Mesendoderm (in vitro differentiated cells): ENCODE data around the gene COL6A2.
A peak's percentile ranks its signal among the peaks of the same experiment; 100 is the strongest.

Experiments
- DNase-seq: peaks from one replicate; pipeline ENCODE4 v3.0.0; 2013
- H2AK5ac ChIP-seq: 2 replicates; pipeline ENCODE4 v1.6.1; 2013; ENCODE audit warnings: low read length, inconsistent platforms
- H2BK120ac ChIP-seq: 2 replicates; pipeline ENCODE4 v1.6.1; 2013; ENCODE audit warnings: low read depth, mild to moderate bottlenecking, low read length, moderate library complexity, mixed read lengths
- H2BK15ac ChIP-seq: replicated peaks from 2 replicates; pipeline ENCODE4 v1.6.1; 2013; ENCODE audit warnings: low read depth, mild to moderate bottlenecking, moderate library complexity
- H2BK5ac ChIP-seq: 2 replicates; pipeline ENCODE4 v1.6.1; 2013; ENCODE audit warnings: low read length, inconsistent platforms
- H3K18ac ChIP-seq: 2 replicates; pipeline ENCODE4 v1.6.1; 2013; ENCODE audit warnings: mild to moderate bottlenecking, low read length, mixed read lengths
- H3K23ac ChIP-seq: one replicate; pipeline ENCODE4 v1.6.1; 2013; ENCODE audit warnings: low read length
- H3K27ac ChIP-seq: 2 replicates; pipeline ENCODE4 v1.5.1; 2013; ENCODE audit warnings: low read depth, mild to moderate bottlenecking, inconsistent platforms, low read length, moderate library complexity
- H3K27me3 ChIP-seq: 2 replicates; pipeline ENCODE4 v1.6.1; 2013; ENCODE audit warnings: low read length, control low read depth, mild to moderate bottlenecking, inconsistent platforms; ENCODE audit not compliant: insufficient read depth, poor library complexity
- H3K36me3 ChIP-seq: 2 replicates; pipeline ENCODE4 v1.6.1; 2013; ENCODE audit warnings: low read length, inconsistent platforms; ENCODE audit not compliant: control insufficient read depth, insufficient read depth
- H3K4ac ChIP-seq: one replicate; pipeline ENCODE4 v1.6.1; 2013; ENCODE audit warnings: low read depth, mild to moderate bottlenecking, low read length, moderate library complexity
- H3K4me1 ChIP-seq: 2 replicates; pipeline ENCODE4 v1.6.1; 2013; ENCODE audit warnings: low read depth, low read length, inconsistent platforms; ENCODE audit not compliant: control insufficient read depth
- H3K4me2 ChIP-seq: 2 replicates; pipeline ENCODE4 v1.6.1; 2013; ENCODE audit warnings: low read length
- H3K4me3 ChIP-seq: 2 replicates; pipeline ENCODE4 v1.5.1; 2013; ENCODE audit warnings: mild to moderate bottlenecking, low read length
- H3K56ac ChIP-seq: one replicate; pipeline ENCODE4 v1.6.1; 2013; ENCODE audit warnings: low read length
- H3K79me1 ChIP-seq: 2 replicates; pipeline ENCODE4 v1.6.1; 2013; ENCODE audit warnings: low read length, inconsistent platforms
- H3K79me2 ChIP-seq: 2 replicates; pipeline ENCODE4 v1.6.1; 2013; ENCODE audit warnings: mild to moderate bottlenecking, low read length; ENCODE audit not compliant: control insufficient read depth, insufficient read depth
- H3K9ac ChIP-seq: 2 replicates; pipeline ENCODE4 v1.6.1; 2013; ENCODE audit warnings: low read length, inconsistent platforms
- H4K5ac ChIP-seq: one replicate; pipeline ENCODE4 v1.6.1; 2013; ENCODE audit warnings: low read length
- H4K8ac ChIP-seq: one replicate; pipeline ENCODE4 v1.6.1; 2013; ENCODE audit warnings: low read depth, mild to moderate bottlenecking, control low read depth, low read length, moderate library complexity
- WGBS: extraction: QIAGEN DNeasy Blood & Tissue Kit; methylation state at CpG from one replicate; pipeline ENCODE4 v1.1.7; 2013; ENCODE audit warnings: low lambda C conversion rate, missing lambda C conversion rate; ENCODE audit not compliant: insufficient coverage; ENCODE audit errors: extremely low coverage; 5-methylcytosine and 5-hydroxymethylcytosine counted together

COL6A2 gene

GRCh38 chr21:46151261-46151988, 53.5 kb downstream of the COL6A2 start:
- Histone ChIP-seq H3K23ac (no peak overlapping the region), H3K4me1 (no peaks in the 10 kb centered on the region), H3K9ac (no peak overlapping the region), H2AK5ac (no peak overlapping the region), H3K27ac (no peak overlapping the region), H4K5ac (no peak overlapping the region), H3K4me2 (no peak overlapping the region), H3K36me3 (no peaks in the 10 kb centered on the region), H4K8ac (no peak overlapping the region), H3K79me2 (no peaks in the 10 kb centered on the region), H3K4me3 (no peak overlapping the region), H3K56ac (no peak overlapping the region), H3K18ac (no peak overlapping the region), H3K4ac (no peak overlapping the region), H3K27me3 (no peaks in the 10 kb centered on the region), H2BK120ac (no peak overlapping the region), H2BK5ac (no peak overlapping the region), H3K79me1 (no peaks in the 10 kb centered on the region), H2BK15ac (no peak overlapping the region)
- DNase-seq, result no peak
- WGBS, result no CpG with 5 or more reads among the region's 47 CpGs

- Histone ChIP-seq H3K4me3 (no peak overlapping the region), H3K79me2 (no peaks in the 10 kb centered on the region)
Measured at GRCh38 chr21:46151989-46152926, 54.3 kb downstream of the COL6A2 start.

GRCh38 chr21:46152927-46153246, 55.0 kb downstream of the COL6A2 start:
- no peaks in the 10 kb centered on the region for H3K36me3 ChIP-seq
- no peaks in the 10 kb centered on the region for H3K4me1 ChIP-seq
- WGBS, result no CpG with 5 or more reads among the region's 18 CpGs
- no peak overlapping the region for H3K18ac ChIP-seq
- no peak overlapping the region for H3K4ac ChIP-seq
- no peak overlapping the region for H3K4me2 ChIP-seq
- DNase-seq, result no peak
- no peak overlapping the region for H2AK5ac ChIP-seq
- H2BK120ac ChIP-seq, result no peak overlapping the region
- no peak overlapping the region for H2BK15ac ChIP-seq
- H4K8ac ChIP-seq, result no peak overlapping the region
- no peak overlapping the region for H4K5ac ChIP-seq
- H3K56ac ChIP-seq, result peak overlapping the region; percentile 66
- no peaks in the 10 kb centered on the region for H3K79me1 ChIP-seq
- no peak overlapping the region for H3K27ac ChIP-seq
- no peak overlapping the region for H3K23ac ChIP-seq
- H3K4me3 ChIP-seq, result no peak overlapping the region
- no peaks in the 10 kb centered on the region for H3K79me2 ChIP-seq
- peak overlapping the region; percentile 17 for H3K9ac ChIP-seq
- no peaks in the 10 kb centered on the region for H3K27me3 ChIP-seq
- no peak overlapping the region for H2BK5ac ChIP-seq

More at GRCh38 chr21:46151989-46152926, 54.3 kb downstream of the COL6A2 start:
- Histone ChIP-seq H2BK5ac (no peak overlapping the region), H3K4me1 (no peaks in the 10 kb centered on the region), H3K27me3 (no peaks in the 10 kb centered on the region), H3K9ac (peak overlapping the region; percentile 17), H4K8ac (no peak overlapping the region), H3K36me3 (no peaks in the 10 kb centered on the region), H3K18ac (no peak overlapping the region), H3K23ac (no peak overlapping the region), H2BK120ac (no peak overlapping the region), H3K4me2 (no peak overlapping the region), H4K5ac (no peak overlapping the region), H3K27ac (no peak overlapping the region), H2BK15ac (no peak overlapping the region), H2AK5ac (no peak overlapping the region), H3K4ac (no peak overlapping the region), H3K56ac (peak overlapping the region; percentile 66), H3K79me1 (no peaks in the 10 kb centered on the region)
- no CpG with 5 or more reads among the region's 45 CpGs for WGBS
- no peak for DNase-seq

GRCh38 chr21:46153247-46154154, 55.6 kb downstream of the COL6A2 start:
- Histone ChIP-seq H4K8ac (no peak overlapping the region), H4K5ac (no peak overlapping the region), H3K79me2 (no peaks in the 10 kb centered on the region), H3K4me2 (no peak overlapping the region), H3K4me3 (no peak overlapping the region), H2BK5ac (no peak overlapping the region), H3K27ac (peak overlapping the region; percentile 27), H3K9ac (peak overlapping the region; percentile 42), H2AK5ac (peak overlapping the region; percentile 54), H3K4me1 (no peaks in the 10 kb centered on the region), H3K4ac (no peak overlapping the region), H2BK15ac (no peak overlapping the region), H2BK120ac (peak overlapping the region; percentile 33), H3K79me1 (no peaks in the 10 kb centered on the region), H3K36me3 (no peaks in the 10 kb centered on the region), H3K18ac (peak overlapping the region; percentile 5), H3K23ac (no peak overlapping the region), H3K27me3 (no peaks in the 10 kb centered on the region), H3K56ac (peak overlapping the region; percentile 79)
- WGBS, result no CpG with 5 or more reads among the region's 33 CpGs
- peak; percentile 83 for DNase-seq

GRCh38 chr21:46154155-46154954, 56.4 kb downstream of the COL6A2 start:
- Histone ChIP-seq H3K4me2 (no peak overlapping the region), H3K27ac (no peak overlapping the region), H3K18ac (no peak overlapping the region), H2BK120ac (no peak overlapping the region), H3K4me1 (no peaks in the 10 kb centered on the region), H3K79me1 (no peaks in the 10 kb centered on the region), H3K56ac (peak overlapping the region; percentile 79), H4K8ac (no peak overlapping the region), H2BK5ac (no peak overlapping the region), H3K23ac (no peak overlapping the region), H2AK5ac (no peak overlapping the region), H2BK15ac (no peak overlapping the region), H3K4ac (no peak overlapping the region), H3K9ac (no peak overlapping the region), H4K5ac (no peak overlapping the region), H3K79me2 (no peaks in the 10 kb centered on the region), H3K27me3 (no peaks in the 10 kb centered on the region), H3K36me3 (no peaks in the 10 kb centered on the region), H3K4me3 (no peak overlapping the region)
- no peak for DNase-seq
- no CpG with 5 or more reads among the region's 39 CpGs for WGBS
